HEK293 (cell line): ENCODE data around the gene RIMS4.
A peak's percentile ranks its signal among the peaks of the same experiment; 100 is the strongest.

Experiments
- GLI4 ChIP-seq: fragments of 450-650 bp; formaldehyde crosslinking; IDR thresholded peaks from 2 replicates; pipeline ENCODE4 v1.5.1; 2016; ENCODE audit warnings: missing biosample characterization, missing genetic modification characterization
- HOXD13 ChIP-seq: sonication (generic); formaldehyde crosslinking; IDR thresholded peaks from 2 replicates; pipeline ENCODE4 v1.8.0; 2022; ENCODE audit warnings: missing genetic modification reagents, borderline replicate concordance
- PBX3 ChIP-seq: sonication (generic); formaldehyde crosslinking; IDR thresholded peaks from 2 replicates; pipeline ENCODE4 v1.8.1; 2022; ENCODE audit warnings: mild to moderate bottlenecking, moderate library complexity, missing genetic modification reagents
- PRDM4 ChIP-seq: fragments of 450-650 bp; formaldehyde crosslinking; IDR thresholded peaks from 2 replicates; pipeline ENCODE4 v1.5.1; 2017; ENCODE audit warnings: missing biosample characterization, missing genetic modification characterization
- PRDM6 ChIP-seq: fragments of 450-650 bp; formaldehyde crosslinking; IDR thresholded peaks from 2 replicates; pipeline ENCODE4 v1.5.1; 2017; ENCODE audit warnings: missing biosample characterization, missing genetic modification characterization
- RBAK ChIP-seq: fragments of 450-650 bp; formaldehyde crosslinking; IDR thresholded peaks from 2 replicates; pipeline ENCODE4 v1.5.1; 2016; ENCODE audit warnings: missing biosample characterization, missing genetic modification characterization
- SCRT1 ChIP-seq: fragments of 450-650 bp; formaldehyde crosslinking; IDR thresholded peaks from 2 replicates; pipeline ENCODE4 v1.5.1; 2016; ENCODE audit warnings: missing biosample characterization, missing genetic modification characterization, borderline replicate concordance
- SCRT2 ChIP-seq: fragments of 450-650 bp; formaldehyde crosslinking; IDR thresholded peaks from 2 replicates; pipeline ENCODE4 v1.5.1; 2016; ENCODE audit warnings: missing biosample characterization, missing genetic modification characterization
- SETDB1 ChIP-seq: IDR thresholded peaks from one replicate; pipeline ENCODE4 v1.6.1; 2017; ENCODE audit warnings: mild to moderate bottlenecking, low read length, moderate library complexity, mixed read lengths; ENCODE audit not compliant: insufficient read length
- SP7 ChIP-seq: fragments of 450-650 bp; formaldehyde crosslinking; IDR thresholded peaks from 2 replicates; pipeline ENCODE4 v1.5.1; 2016; ENCODE audit warnings: missing biosample characterization, missing genetic modification characterization
- ZBTB10 ChIP-seq: fragments of 450-650 bp; formaldehyde crosslinking; IDR thresholded peaks from 2 replicates; pipeline ENCODE4 v1.5.1; 2016; ENCODE audit warnings: missing biosample characterization, missing genetic modification characterization
- ZBTB11 ChIP-seq: fragments of 450-650 bp; formaldehyde crosslinking; conservative IDR thresholded peaks from 2 replicates; pipeline ENCODE4 v1.5.1; 2016; ENCODE audit warnings: low read depth, missing biosample characterization, missing genetic modification characterization
- ZBTB17 ChIP-seq: fragments of 450-650 bp; formaldehyde crosslinking; IDR thresholded peaks from 2 replicates; pipeline ENCODE4 v1.5.1; 2016; ENCODE audit warnings: missing biosample characterization, missing genetic modification characterization
- ZFP37 ChIP-seq: fragments of 450-650 bp; formaldehyde crosslinking; IDR thresholded peaks from 2 replicates; pipeline ENCODE4 v1.5.1; 2016; ENCODE audit warnings: missing biosample characterization, missing genetic modification characterization
- ZFP69B ChIP-seq: fragments of 450-650 bp; formaldehyde crosslinking; IDR thresholded peaks from 2 replicates; pipeline ENCODE4 v1.5.1; 2016; ENCODE audit warnings: missing biosample characterization, missing genetic modification characterization
- ZNF138 ChIP-seq: fragments of 450-650 bp; formaldehyde crosslinking; IDR thresholded peaks from 2 replicates; pipeline ENCODE4 v1.5.1; 2016; ENCODE audit warnings: missing biosample characterization, missing genetic modification characterization, borderline replicate concordance
- ZNF155 ChIP-seq: fragments of 450-650 bp; formaldehyde crosslinking; IDR thresholded peaks from 2 replicates; pipeline ENCODE4 v1.5.1; 2016; ENCODE audit warnings: missing biosample characterization, missing genetic modification characterization
- ZNF202 ChIP-seq: fragments of 450-650 bp; formaldehyde crosslinking; IDR thresholded peaks from 2 replicates; pipeline ENCODE4 v1.5.1; 2016; ENCODE audit warnings: missing biosample characterization, missing genetic modification characterization, borderline replicate concordance
- ZNF239 ChIP-seq: fragments of 450-650 bp; formaldehyde crosslinking; IDR thresholded peaks from 2 replicates; pipeline ENCODE4 v1.5.1; 2016; ENCODE audit warnings: missing biosample characterization, missing genetic modification characterization
- ZNF292 ChIP-seq: fragments of 450-650 bp; formaldehyde crosslinking; IDR thresholded peaks from 2 replicates; pipeline ENCODE4 v1.5.1; 2016; ENCODE audit warnings: low read depth, missing biosample characterization, missing genetic modification characterization, borderline replicate concordance
- ZNF341 ChIP-seq: fragments of 450-650 bp; formaldehyde crosslinking; IDR thresholded peaks from 2 replicates; pipeline ENCODE4; 2016; ENCODE audit warnings: low read depth, missing biosample characterization, missing genetic modification characterization
- ZNF350 ChIP-seq: fragments of 450-650 bp; formaldehyde crosslinking; IDR thresholded peaks from 2 replicates; pipeline ENCODE4 v1.5.0; 2017; ENCODE audit warnings: missing biosample characterization, mild to moderate bottlenecking, missing genetic modification characterization
- ZNF354C ChIP-seq: fragments of 450-650 bp; formaldehyde crosslinking; IDR thresholded peaks from 2 replicates; pipeline ENCODE4 v1.5.1; 2016; ENCODE audit warnings: missing biosample characterization, missing genetic modification characterization, low read depth, borderline replicate concordance
- ZNF391 ChIP-seq: fragments of 450-650 bp; formaldehyde crosslinking; IDR thresholded peaks from 2 replicates; pipeline ENCODE4 v1.5.1; 2016; ENCODE audit warnings: low read depth, missing biosample characterization, missing genetic modification characterization, borderline replicate concordance
- ZNF433 ChIP-seq: fragments of 450-650 bp; formaldehyde crosslinking; IDR thresholded peaks from 2 replicates; pipeline ENCODE4 v1.5.1; 2016; ENCODE audit warnings: missing biosample characterization, missing genetic modification characterization, low read depth
- ZNF549 ChIP-seq: fragments of 450-650 bp; IDR thresholded peaks from 2 replicates; pipeline ENCODE4 v1.5.1; 2018; ENCODE audit warnings: missing biosample characterization, missing genetic modification characterization, mild to moderate bottlenecking, inconsistent platforms, moderate library complexity
- ZNF692 ChIP-seq: fragments of 450-650 bp; formaldehyde crosslinking; IDR thresholded peaks from 2 replicates; pipeline ENCODE4 v1.5.1; 2016; ENCODE audit warnings: missing biosample characterization, missing genetic modification characterization
- ZNF785 ChIP-seq: fragments of 450-650 bp; formaldehyde crosslinking; IDR thresholded peaks from 2 replicates; pipeline ENCODE4 v1.5.1; 2016; ENCODE audit warnings: missing biosample characterization, missing genetic modification characterization

RIMS4 gene

GRCh38 chr20:44829688-44830087 lies 19.3 kb upstream of the RIMS4 start (continued):
- peak; percentile 91 for TF ChIP-seq PRDM6 (tag by site-specific recombination)
- no peak for TF ChIP-seq HOXD13 (CRISPR knock-in tag)
- peak; percentile 60 for TF ChIP-seq ZNF692
- TF ChIP-seq ZFP37: no peak
- TF ChIP-seq SP7 (tag by site-specific recombination): peak; percentile 55; the same call in 1 of the 2 replicates
- 0 out of 2 replicates have a peak, but pooled peaks have one; percentile 31 for TF ChIP-seq ZNF391 (tag by site-specific recombination)
- TF ChIP-seq SETDB1: no peak
- peak; percentile 98 for TF ChIP-seq SCRT2
- no peak for TF ChIP-seq GLI4
- TF ChIP-seq ZNF292: no peak
- TF ChIP-seq ZNF155 (tag by site-specific recombination): no peak
- TF ChIP-seq ZBTB11 (tag by site-specific recombination): no peak
- TF ChIP-seq ZNF354C (tag by site-specific recombination): no peak
- no peak for TF ChIP-seq ZNF138
- no peak for TF ChIP-seq ZNF549 (tag by site-specific recombination)
- no peak for TF ChIP-seq ZBTB10 (tag by site-specific recombination)
- TF ChIP-seq ZNF202: no peak
- peak; percentile 34; the same call in 1 of the 2 replicates for TF ChIP-seq ZBTB17 (tag by site-specific recombination)
- TF ChIP-seq ZNF350 (tag by site-specific recombination): no peak
- no peak for TF ChIP-seq ZNF341 (tag by site-specific recombination)
- no peak for TF ChIP-seq ZNF785 (tag by site-specific recombination)
- peak; percentile 72; the same call in 1 of the 2 replicates for TF ChIP-seq SCRT1 (tag by site-specific recombination)
- TF ChIP-seq PBX3 (CRISPR knock-in tag): no peak
- no peak for TF ChIP-seq ZFP69B (tag by site-specific recombination)
- no peak for TF ChIP-seq RBAK (tag by site-specific recombination)
- no peak for TF ChIP-seq ZNF239 (tag by site-specific recombination)
- no peak for TF ChIP-seq PRDM4
- no peak for TF ChIP-seq ZNF433 (tag by site-specific recombination)
